Panc1 (cell line): ENCODE results near the gene SPDYE6. TPM values are rescaled to one million over a fixed set of nuclear protein-coding genes. Genes with fewer than 3 reads are reported as not detected.
"Not testable (repeated sequence)": the region's sequence is repeated elsewhere in the genome, so short reads cannot be mapped to it uniquely, and the experiment has no call there.

Experiments
- ATAC-seq: fragments of 200-7000 bp; cut with Tn5 transposase; 2 replicates; pipeline ENCODE4 v1.9.1; 2020; ENCODE audit warnings: mild to moderate bottlenecking, moderate library complexity
- BruUV-seq: library from RNA; stranded (reverse); fragments of 400-500 nt; replicated peaks from 2 replicates; lab custom pipeline; 2021; lab: Mats Ljungman, UMichigan
- CTCF ChIA-PET: fragments of 300-600 bp; sonication (Branson Sonifier 250); formaldehyde crosslinking; loops from one replicate; lab custom pipeline; 2022; ENCODE audit warnings: antibody characterized with exemption; lab: Charles Lee
- POLR2A ChIA-PET: fragments of 300-600 bp; sonication (Branson Sonifier 250); formaldehyde crosslinking; loops from one replicate; lab custom pipeline; 2022; ENCODE audit warnings: antibody characterized with exemption; lab: Charles Lee
- DNase-seq: peaks from one replicate; pipeline ENCODE4 v3.0.0-alpha.2; 2010; ENCODE audit warnings: low read depth, low spot score
- H3K27ac ChIP-seq: 2 replicates; pipeline ENCODE4 v1.5.1; 2011; ENCODE audit warnings: mild to moderate bottlenecking, low read length, inconsistent platforms
- H3K27me3 ChIP-seq: fragments of 200-500 bp; sonication (Bioruptor generic); 2 replicates; pipeline ENCODE4 v1.6.0; 2014; ENCODE audit warnings: low read length, inconsistent platforms; ENCODE audit not compliant: control insufficient read depth, insufficient read depth
- H3K36me3 ChIP-seq: fragments of 200-500 bp; sonication (Bioruptor generic); 2 replicates; pipeline ENCODE4 v1.5.1; 2014; ENCODE audit warnings: inconsistent platforms, mild to moderate bottlenecking, low read length, moderate library complexity; ENCODE audit not compliant: control insufficient read depth, insufficient read depth
- H3K4me1 ChIP-seq: 2 replicates; pipeline ENCODE4 v1.5.1; 2011; ENCODE audit warnings: inconsistent platforms, mild to moderate bottlenecking, low read length, moderate library complexity; ENCODE audit not compliant: control insufficient read depth, insufficient read depth
- H3K4me3 ChIP-seq, 2 experiments: 2 replicates each; pipeline ENCODE4 v1.5.1; 2011 to 2012; ENCODE audit warnings: low read depth in 2 of 2, low read length in 2 of 2, mild to moderate bottlenecking in 2 of 2, inconsistent platforms in 1 of 2, moderate library complexity in 1 of 2
- H3K9me3 ChIP-seq: fragments of 200-500 bp; sonication (Bioruptor generic); 2 replicates; pipeline ENCODE4 v1.5.1; 2014; ENCODE audit warnings: low read depth, mild to moderate bottlenecking, inconsistent platforms, low read length, moderate library complexity; ENCODE audit not compliant: control insufficient read depth, insufficient read depth
- SIN3A ChIP-seq: IDR thresholded peaks from 2 replicates; pipeline ENCODE4 v1.6.1; 2012; ENCODE audit warnings: low read depth, mild to moderate bottlenecking, low read length, moderate library complexity, borderline replicate concordance; ENCODE audit not compliant: insufficient read depth
- in situ Hi-C: cut with HindIII; loops from 2 replicates; pipeline ENCODE4 v1.10.0; 2016; ENCODE audit warnings: low sequenced_read_pairs, low pct_unique_long_range_greater_than_20kb
- intact Hi-C: fragments of 100-400 bp; cut with micrococcal nuclease; formaldehyde crosslinking; loops from one replicate; pipeline ENCODE4 v1.10.0; 2022; ENCODE audit not compliant: unreplicated experiment
- total RNA-seq: library from RNA; stranded (reverse); gene quantifications from one replicate; pipeline ENCODE4 v1.2.1, GENCODE V29; 2021; ENCODE audit not compliant: unreplicated experiment

Gene SPDYE6
- total RNA-seq, 1 experiment from 2014 or later: not detected

- ATAC-seq, BruUV-seq, H3K27ac ChIP-seq, DNase-seq, H3K4me1 ChIP-seq, H3K36me3 ChIP-seq, in situ Hi-C loops, H3K4me3 ChIP-seq, H3K27me3 ChIP-seq, H3K9me3 ChIP-seq: not testable (repeated sequence)
- intact Hi-C loops: loop anchor here (10.0 kb wide), 1 partner anchor 54 kb away; no protein-coding TSS in a partner anchor
- ChIA-PET POLR2A (interaction anchor here (0.6 kb wide), 1 partner anchor 472 kb away, joined by 8 read pairs; no protein-coding TSS in a partner anchor), CTCF (interaction anchor here (0.6 kb wide), 1 partner anchor 32 kb away, joined by 3 read pairs; no protein-coding TSS in a partner anchor)
These were observed 25.4 kb downstream of the SPDYE6 start for GRCh38 chr7:102330666-102331460.

GRCh38 chr7:102329366-102329765, 26.9 kb downstream of the SPDYE6 start:
- ATAC-seq, in situ Hi-C loops: not testable (repeated sequence)

GRCh38 chr7:102328863-102329262, 27.4 kb downstream of the SPDYE6 start:
- POLR2A ChIA-PET, H3K9me3 ChIP-seq, in situ Hi-C loops, H3K4me3 ChIP-seq, intact Hi-C loops, H3K27ac ChIP-seq, H3K36me3 ChIP-seq, DNase-seq, ATAC-seq, BruUV-seq, H3K27me3 ChIP-seq, H3K4me1 ChIP-seq, CTCF ChIA-PET: not testable (repeated sequence)

More at GRCh38 chr7:102329366-102329765, 26.9 kb downstream of the SPDYE6 start:
- H3K36me3 ChIP-seq, H3K27me3 ChIP-seq, H3K27ac ChIP-seq, H3K9me3 ChIP-seq, H3K4me1 ChIP-seq, DNase-seq, H3K4me3 ChIP-seq, intact Hi-C loops, POLR2A ChIA-PET, CTCF ChIA-PET, BruUV-seq: not testable (repeated sequence)

- H3K27ac ChIP-seq, H3K36me3 ChIP-seq, H3K4me3 ChIP-seq, intact Hi-C loops, BruUV-seq, POLR2A ChIA-PET, H3K27me3 ChIP-seq, DNase-seq, H3K9me3 ChIP-seq, H3K4me1 ChIP-seq, in situ Hi-C loops, CTCF ChIA-PET, ATAC-seq: not testable (repeated sequence)
These were observed 29.1 kb downstream of the SPDYE6 start for GRCh38 chr7:102327183-102327582.

- ATAC-seq: no peak
- DNase-seq: no peak
These were observed 29.9 kb downstream of the SPDYE6 start for GRCh38 chr7:102326157-102326889.

GRCh38 chr7:102325106-102325505, 31.1 kb downstream of the SPDYE6 start:
- CTCF ChIA-PET, POLR2A ChIA-PET: not testable (repeated sequence)

More at GRCh38 chr7:102326157-102326889, 29.9 kb downstream of the SPDYE6 start:
- in situ Hi-C loops: no loop called here
- ChIA-PET POLR2A (no interaction called here), CTCF (interaction anchor here (0.7 kb wide), 1 partner anchor 612 kb away, joined by 3 read pairs; no protein-coding TSS in a partner anchor)
- H3K4me1 ChIP-seq: no peaks in the 10 kb centered on the region
- no peak overlapping the region for H3K27ac ChIP-seq
- H3K27me3 ChIP-seq: no peaks in the 10 kb centered on the region
- H3K4me3 ChIP-seq: no peak overlapping the region
- H3K36me3 ChIP-seq: no peaks in the 10 kb centered on the region
- TF ChIP-seq SIN3A: no peak
- H3K9me3 ChIP-seq: no peaks in the 10 kb centered on the region
- intact Hi-C loops: no loop called here
- BruUV-seq: no TSS peak

More at GRCh38 chr7:102325106-102325505, 31.1 kb downstream of the SPDYE6 start:
- H3K27me3 ChIP-seq, H3K27ac ChIP-seq, in situ Hi-C loops, ATAC-seq, DNase-seq, H3K4me3 ChIP-seq, intact Hi-C loops, H3K9me3 ChIP-seq, H3K4me1 ChIP-seq, BruUV-seq, H3K36me3 ChIP-seq: not testable (repeated sequence)
